Measurements from ENCODE around the gene FNDC1.

GRCh38 chr6:159257846-159258245 lies 88.6 kb downstream of the FNDC1 start:
- TF ChIP-seq, protein P1, sequence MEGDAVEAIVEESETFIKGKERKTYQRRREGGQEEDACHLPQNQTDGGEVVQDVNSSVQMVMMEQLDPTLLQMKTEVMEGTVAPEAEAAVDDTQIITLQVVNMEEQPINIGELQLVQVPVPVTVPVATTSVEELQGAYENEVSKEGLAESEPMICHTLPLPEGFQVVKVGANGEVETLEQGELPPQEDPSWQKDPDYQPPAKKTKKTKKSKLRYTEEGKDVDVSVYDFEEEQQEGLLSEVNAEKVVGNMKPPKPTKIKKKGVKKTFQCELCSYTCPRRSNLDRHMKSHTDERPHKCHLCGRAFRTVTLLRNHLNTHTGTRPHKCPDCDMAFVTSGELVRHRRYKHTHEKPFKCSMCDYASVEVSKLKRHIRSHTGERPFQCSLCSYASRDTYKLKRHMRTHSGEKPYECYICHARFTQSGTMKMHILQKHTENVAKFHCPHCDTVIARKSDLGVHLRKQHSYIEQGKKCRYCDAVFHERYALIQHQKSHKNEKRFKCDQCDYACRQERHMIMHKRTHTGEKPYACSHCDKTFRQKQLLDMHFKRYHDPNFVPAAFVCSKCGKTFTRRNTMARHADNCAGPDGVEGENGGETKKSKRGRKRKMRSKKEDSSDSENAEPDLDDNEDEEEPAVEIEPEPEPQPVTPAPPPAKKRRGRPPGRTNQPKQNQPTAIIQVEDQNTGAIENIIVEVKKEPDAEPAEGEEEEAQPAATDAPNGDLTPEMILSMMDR (IDR thresholded peaks at IDR 0.05), result no peak
- no peak for TF ChIP-seq POLR2A (IDR thresholded peaks at IDR 0.05)
